Activated CD8-positive, alpha-beta T cell treated with anti-CD3 and anti-CD28 coated beads for 36 hours (primary cell): ENCODE measurements around the gene MFAP4. TPM values are rescaled to one million over a fixed set of nuclear protein-coding genes. Genes with fewer than 3 reads are reported as not detected.

ENCODE experiments used
- ATAC-seq: fragments of 200-7000 bp; cut with Tn5 transposase; one replicate; pipeline ENCODE4 v1.10.0; 2021; ENCODE audit warnings: mild to moderate bottlenecking, moderate library complexity
- CTCF ChIA-PET: fragments of 350-600 bp; sonication (Branson Sonifier 250); formaldehyde crosslinking; loops from one replicate; lab custom pipeline; 2021; ENCODE audit warnings: antibody characterized with exemption; lab: Charles Lee
- POLR2A ChIA-PET: fragments of 350-600 bp; sonication (Branson Sonifier 250); formaldehyde crosslinking; loops from one replicate; lab custom pipeline; 2021; ENCODE audit warnings: antibody characterized with exemption; lab: Charles Lee
- DNase-seq: peaks from one replicate; pipeline ENCODE4 v3.0.0-alpha.2; 2020
- H3K27ac Mint-ChIP-seq: one replicate; pipeline ENCODE4 v1.8.0; 2021; ENCODE audit warnings: mild to moderate bottlenecking, mixed read lengths
- H3K27me3 Mint-ChIP-seq: one replicate; pipeline ENCODE4 v1.8.0; 2021; ENCODE audit warnings: mixed read lengths
- H3K36me3 Mint-ChIP-seq: one replicate; pipeline ENCODE4 v1.8.0; 2021; ENCODE audit warnings: low read depth, mixed read lengths
- H3K4me1 Mint-ChIP-seq: one replicate; pipeline ENCODE4 v1.8.0; 2021; ENCODE audit warnings: low read depth, mixed read lengths
- H3K4me3 Mint-ChIP-seq: one replicate; pipeline ENCODE4 v1.8.0; 2021; ENCODE audit warnings: mild to moderate bottlenecking, moderate library complexity, mixed read lengths
- H3K9me3 Mint-ChIP-seq: one replicate; pipeline ENCODE4 v1.8.0; 2021; ENCODE audit warnings: mixed read lengths
- intact Hi-C: fragments of 100-400 bp; cut with micrococcal nuclease; formaldehyde crosslinking; loops from one replicate; pipeline ENCODE4 v1.10.0; 2022
- total RNA-seq, 2 experiments: library from RNA; stranded (reverse); gene quantifications; one replicate each; pipeline ENCODE4 v1.2.3, GENCODE V29; 2021
- TF ChIP-seq, protein P1 (sequence below): fragments of 200-600 bp; IDR thresholded peaks from one replicate; pipeline ENCODE4 v1.8.0; 2022; ENCODE audit warnings: antibody characterized with exemption, mild to moderate bottlenecking

The MFAP4 gene
- total RNA-seq, 2 experiments from 2014 or later, result 0.47 to 0.70 TPM

DNA sequence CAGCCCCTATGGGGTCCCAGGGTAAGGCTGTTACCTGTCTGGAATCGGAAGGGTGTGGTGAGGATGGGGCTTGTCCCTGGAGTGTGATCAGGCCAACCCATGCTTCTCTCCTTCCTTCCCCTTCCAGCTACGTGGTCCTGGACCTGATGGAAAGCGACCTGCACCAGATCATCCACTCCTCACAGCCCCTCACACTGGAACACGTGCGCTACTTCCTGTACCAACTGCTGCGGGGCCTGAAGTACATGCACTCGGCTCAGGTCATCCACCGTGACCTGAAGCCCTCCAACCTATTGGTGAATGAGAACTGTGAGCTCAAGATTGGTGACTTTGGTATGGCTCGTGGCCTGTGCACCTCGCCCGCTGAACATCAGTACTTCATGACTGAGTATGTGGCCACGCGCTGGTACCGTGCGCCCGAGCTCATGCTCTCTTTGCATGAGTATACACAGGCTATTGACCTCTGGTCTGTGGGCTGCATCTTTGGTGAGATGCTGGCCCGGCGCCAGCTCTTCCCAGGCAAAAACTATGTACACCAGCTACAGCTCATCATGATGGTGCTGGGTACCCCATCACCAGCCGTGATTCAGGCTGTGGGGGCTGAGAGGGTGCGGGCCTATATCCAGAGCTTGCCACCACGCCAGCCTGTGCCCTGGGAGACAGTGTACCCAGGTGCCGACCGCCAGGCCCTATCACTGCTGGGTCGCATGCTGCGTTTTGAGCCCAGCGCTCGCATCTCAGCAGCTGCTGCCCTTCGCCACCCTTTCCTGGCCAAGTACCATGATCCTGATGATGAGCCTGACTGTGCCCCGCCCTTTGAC lies 6.3 kb downstream of the MFAP4 start:
- H3K27ac Mint-ChIP-seq, result no peak overlapping the region
- CTCF ChIA-PET, result interaction anchor here (1.2 to 4.3 kb wide), 2 partner anchors 10 to 19 kb away, joined by 3 to 51 read pairs; partner anchors contain the start of gene B9D1
- no peaks in the 10 kb centered on the region for H3K27me3 Mint-ChIP-seq
- intact Hi-C loops, result no loop called here
- H3K36me3 Mint-ChIP-seq, result peaks cover 27% of the 10 kb centered on the region
- H3K9me3 Mint-ChIP-seq, result no peaks in the 10 kb centered on the region
- POLR2A ChIA-PET, result interaction anchor here (1.0 kb wide), 1 partner anchor 8 kb away, joined by 4 read pairs; no protein-coding TSS in a partner anchor
- no peak for DNase-seq
- no peak overlapping the region for H3K4me3 Mint-ChIP-seq
- H3K4me1 Mint-ChIP-seq, result peaks cover 16% of the 10 kb centered on the region
- ATAC-seq, result no peak
- TF ChIP-seq, protein P1, sequence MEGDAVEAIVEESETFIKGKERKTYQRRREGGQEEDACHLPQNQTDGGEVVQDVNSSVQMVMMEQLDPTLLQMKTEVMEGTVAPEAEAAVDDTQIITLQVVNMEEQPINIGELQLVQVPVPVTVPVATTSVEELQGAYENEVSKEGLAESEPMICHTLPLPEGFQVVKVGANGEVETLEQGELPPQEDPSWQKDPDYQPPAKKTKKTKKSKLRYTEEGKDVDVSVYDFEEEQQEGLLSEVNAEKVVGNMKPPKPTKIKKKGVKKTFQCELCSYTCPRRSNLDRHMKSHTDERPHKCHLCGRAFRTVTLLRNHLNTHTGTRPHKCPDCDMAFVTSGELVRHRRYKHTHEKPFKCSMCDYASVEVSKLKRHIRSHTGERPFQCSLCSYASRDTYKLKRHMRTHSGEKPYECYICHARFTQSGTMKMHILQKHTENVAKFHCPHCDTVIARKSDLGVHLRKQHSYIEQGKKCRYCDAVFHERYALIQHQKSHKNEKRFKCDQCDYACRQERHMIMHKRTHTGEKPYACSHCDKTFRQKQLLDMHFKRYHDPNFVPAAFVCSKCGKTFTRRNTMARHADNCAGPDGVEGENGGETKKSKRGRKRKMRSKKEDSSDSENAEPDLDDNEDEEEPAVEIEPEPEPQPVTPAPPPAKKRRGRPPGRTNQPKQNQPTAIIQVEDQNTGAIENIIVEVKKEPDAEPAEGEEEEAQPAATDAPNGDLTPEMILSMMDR, result no peak

- TF ChIP-seq, protein P1, result no peak
- Mint-ChIP-seq H3K27ac (peak overlapping the region; percentile 75), H3K4me3 (peak overlapping the region; percentile 98), H3K36me3 (peaks cover 25% of the 10 kb centered on the region), H3K4me1 (peaks cover 17% of the 10 kb centered on the region), H3K27me3 (no peaks in the 10 kb centered on the region), H3K9me3 (no peaks in the 10 kb centered on the region)
- ChIA-PET POLR2A (interaction anchor here (1.0 to 1.9 kb wide), 2 partner anchors 9 to 20 kb away, joined by 4 read pairs; no protein-coding TSS in a partner anchor), CTCF (interaction anchor here (1.2 to 4.3 kb wide), 2 partner anchors 11 to 17 kb away, joined by 3 to 51 read pairs; partner anchors contain the start of gene B9D1)
- DNase-seq (no peak), ATAC-seq (no peak)
- intact Hi-C loops, result no loop called here
Observed at GRCh38 chr17:19379361-19380065, 7.5 kb downstream of the MFAP4 start.

DNA sequence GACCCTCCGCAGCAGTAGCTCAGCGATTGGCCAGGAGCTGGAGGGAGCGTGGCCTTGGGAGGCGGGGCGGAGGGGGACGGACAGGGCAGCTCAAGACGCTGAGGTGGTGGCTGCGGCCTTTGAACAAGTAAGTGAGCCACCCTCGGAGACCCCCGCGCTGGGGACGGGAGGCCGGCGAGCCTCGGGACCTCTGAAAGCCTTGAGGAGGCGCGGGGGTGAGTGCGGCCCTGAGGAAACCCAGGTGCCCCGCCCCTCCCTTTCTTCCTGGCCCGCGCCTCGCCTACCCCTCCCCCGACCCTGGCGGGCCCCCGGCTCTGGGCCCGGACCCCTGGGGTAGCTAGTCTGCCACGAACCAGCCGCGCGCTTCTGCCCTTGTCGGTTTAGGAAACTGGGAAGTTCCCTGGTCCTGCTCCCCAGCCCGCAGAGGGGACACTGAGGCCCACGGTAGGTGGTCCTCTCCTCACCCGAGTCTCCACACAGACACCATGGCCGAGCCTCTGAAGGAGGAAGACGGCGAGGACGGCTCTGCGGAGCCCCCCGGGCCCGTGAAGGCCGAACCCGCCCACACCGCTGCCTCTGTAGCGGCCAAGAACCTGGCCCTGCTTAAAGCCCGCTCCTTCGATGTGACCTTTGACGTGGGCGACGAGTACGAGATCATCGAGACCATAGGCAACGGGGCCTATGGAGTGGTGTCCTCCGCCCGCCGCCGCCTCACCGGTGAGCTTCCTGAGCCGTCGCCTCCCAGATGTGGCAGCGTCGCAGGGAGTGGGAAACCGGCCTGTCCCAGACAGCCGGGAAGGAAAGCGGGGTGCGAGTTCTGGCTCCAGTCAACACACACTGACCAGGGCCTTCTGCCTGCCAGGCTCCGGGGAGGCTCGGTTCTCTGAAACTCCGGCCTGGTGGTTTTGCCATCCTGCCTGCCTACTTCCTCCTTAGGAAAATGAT lies 8.3 kb downstream of the MFAP4 start, which contains the start of gene MAPK7:
Gene MAPK7, plus strand, starts transcription at position 83 of the 945 bp plus-strand sequence. Its CDS starts 403 bp downstream, at position 486.
- H3K4me1 Mint-ChIP-seq, result peaks cover 17% of the 10 kb centered on the region
- TF ChIP-seq, protein P1, result no peak
- H3K9me3 Mint-ChIP-seq, result no peaks in the 10 kb centered on the region
- H3K27ac Mint-ChIP-seq, result peak within 1 kb of the TSS; percentile 95
- peaks cover 21% of the 10 kb centered on the region for H3K36me3 Mint-ChIP-seq
- ChIA-PET CTCF (interaction anchor here (1.0 to 4.3 kb wide), 6 partner anchors 10 to 269 kb away, joined by 3 to 51 read pairs (median 6); partner anchors contain the start of gene B9D1), POLR2A (interaction anchor here (1.7 to 1.9 kb wide), 2 partner anchors 16 to 21 kb away, joined by 4 to 6 read pairs; partner anchors contain the start of gene B9D1)
- ATAC-seq, result peak; percentile 4
- no peaks in the 10 kb centered on the region for H3K27me3 Mint-ChIP-seq
- peak within 1 kb of the TSS; percentile 98 for H3K4me3 Mint-ChIP-seq
- no peak for DNase-seq
- intact Hi-C loops, result no loop called here

GRCh38 chr17:19377602-19378415 lies 9.2 kb downstream of the MFAP4 start:
- intact Hi-C loops, result no loop called here
- no peaks in the 10 kb centered on the region for H3K27me3 Mint-ChIP-seq
- ChIA-PET POLR2A (interaction anchor here (1.7 to 1.9 kb wide), 2 partner anchors 15 to 22 kb away, joined by 4 to 6 read pairs; partner anchors contain the start of gene B9D1), CTCF (interaction anchor here (1.0 to 4.3 kb wide), 6 partner anchors 9 to 270 kb away, joined by 3 to 51 read pairs (median 6); partner anchors contain the start of gene B9D1)
- ATAC-seq (peak; percentile 92), DNase-seq (peak; percentile 96)
- peaks cover 17% of the 10 kb centered on the region for H3K4me1 Mint-ChIP-seq
- H3K9me3 Mint-ChIP-seq, result no peaks in the 10 kb centered on the region
- peaks cover 21% of the 10 kb centered on the region for H3K36me3 Mint-ChIP-seq
- peak overlapping the region; percentile 95 for H3K27ac Mint-ChIP-seq
- TF ChIP-seq, protein P1, result no peak
- peak overlapping the region; percentile 98 for H3K4me3 Mint-ChIP-seq
